ENCODE measurements around the gene NIPBL. TPM values are rescaled to one million over a fixed set of nuclear protein-coding genes. Genes with fewer than 3 reads are reported as not detected.

The NIPBL gene, protein sequence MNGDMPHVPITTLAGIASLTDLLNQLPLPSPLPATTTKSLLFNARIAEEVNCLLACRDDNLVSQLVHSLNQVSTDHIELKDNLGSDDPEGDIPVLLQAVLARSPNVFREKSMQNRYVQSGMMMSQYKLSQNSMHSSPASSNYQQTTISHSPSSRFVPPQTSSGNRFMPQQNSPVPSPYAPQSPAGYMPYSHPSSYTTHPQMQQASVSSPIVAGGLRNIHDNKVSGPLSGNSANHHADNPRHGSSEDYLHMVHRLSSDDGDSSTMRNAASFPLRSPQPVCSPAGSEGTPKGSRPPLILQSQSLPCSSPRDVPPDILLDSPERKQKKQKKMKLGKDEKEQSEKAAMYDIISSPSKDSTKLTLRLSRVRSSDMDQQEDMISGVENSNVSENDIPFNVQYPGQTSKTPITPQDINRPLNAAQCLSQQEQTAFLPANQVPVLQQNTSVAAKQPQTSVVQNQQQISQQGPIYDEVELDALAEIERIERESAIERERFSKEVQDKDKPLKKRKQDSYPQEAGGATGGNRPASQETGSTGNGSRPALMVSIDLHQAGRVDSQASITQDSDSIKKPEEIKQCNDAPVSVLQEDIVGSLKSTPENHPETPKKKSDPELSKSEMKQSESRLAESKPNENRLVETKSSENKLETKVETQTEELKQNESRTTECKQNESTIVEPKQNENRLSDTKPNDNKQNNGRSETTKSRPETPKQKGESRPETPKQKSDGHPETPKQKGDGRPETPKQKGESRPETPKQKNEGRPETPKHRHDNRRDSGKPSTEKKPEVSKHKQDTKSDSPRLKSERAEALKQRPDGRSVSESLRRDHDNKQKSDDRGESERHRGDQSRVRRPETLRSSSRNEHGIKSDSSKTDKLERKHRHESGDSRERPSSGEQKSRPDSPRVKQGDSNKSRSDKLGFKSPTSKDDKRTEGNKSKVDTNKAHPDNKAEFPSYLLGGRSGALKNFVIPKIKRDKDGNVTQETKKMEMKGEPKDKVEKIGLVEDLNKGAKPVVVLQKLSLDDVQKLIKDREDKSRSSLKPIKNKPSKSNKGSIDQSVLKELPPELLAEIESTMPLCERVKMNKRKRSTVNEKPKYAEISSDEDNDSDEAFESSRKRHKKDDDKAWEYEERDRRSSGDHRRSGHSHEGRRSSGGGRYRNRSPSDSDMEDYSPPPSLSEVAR (N-terminal part only)
- 67.3 TPM for total RNA-seq
- long read RNA-seq, partial matches to known transcripts = 42 of 54 reads
- long read RNA-seq, other reads (novel, unspliced or antisense) = 12 of 54 reads

DNA sequence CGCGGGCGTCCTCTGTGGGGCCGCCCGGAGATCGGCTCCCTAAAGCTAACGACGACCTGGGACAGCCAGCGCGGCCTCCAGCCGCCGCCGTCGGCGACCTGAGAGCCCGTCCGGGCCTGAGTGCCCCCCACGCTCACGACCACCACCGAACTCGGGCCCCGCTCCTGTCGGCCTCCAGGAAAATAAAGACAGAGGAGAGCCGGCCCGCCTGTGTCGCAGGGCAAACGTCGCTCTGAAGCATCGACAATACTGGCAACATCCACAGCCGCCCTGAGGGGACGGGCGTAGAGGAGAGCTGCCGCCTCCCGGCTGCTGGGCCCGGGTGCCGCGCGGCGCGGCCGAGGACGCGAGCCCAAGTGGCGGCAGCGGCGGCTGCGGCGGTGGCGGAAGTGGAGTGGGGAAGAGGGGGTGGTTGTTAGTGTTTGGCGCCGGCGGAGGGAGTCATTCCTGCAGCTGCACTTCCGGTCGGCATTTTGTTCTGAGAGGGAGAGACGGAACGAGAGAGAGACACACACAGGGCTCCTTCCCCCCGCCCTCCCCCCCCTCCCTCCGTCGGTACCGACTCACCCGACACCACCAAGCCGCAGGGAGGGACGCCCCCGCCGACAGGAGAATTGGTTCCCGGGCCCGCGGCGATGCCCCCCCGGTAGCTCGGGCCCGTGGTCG, at the start of gene NIPBL:
Gene NIPBL (plus strand): TSS at position 471 of the 666 bp plus-strand sequence. CDS start 76,928 bp downstream, outside the sequence.
- ATAC-seq (peak; percentile 93 to 94), DNase-seq (peak; percentile 92)
- Histone ChIP-seq H3K4me3 (peak within 1 kb of the TSS; percentile 81), H3K27me3 (ENCODE audit: low read depth) (no peaks in the 10 kb centered on the region), H3K36me3 (no peaks in the 10 kb centered on the region), H3K27ac (peak within 1 kb of the TSS; percentile 95), H3K9me3 (no peaks in the 10 kb centered on the region), H3K4me1 (peaks cover 42% of the 10 kb centered on the region)
- TF ChIP-seq, protein P1, sequence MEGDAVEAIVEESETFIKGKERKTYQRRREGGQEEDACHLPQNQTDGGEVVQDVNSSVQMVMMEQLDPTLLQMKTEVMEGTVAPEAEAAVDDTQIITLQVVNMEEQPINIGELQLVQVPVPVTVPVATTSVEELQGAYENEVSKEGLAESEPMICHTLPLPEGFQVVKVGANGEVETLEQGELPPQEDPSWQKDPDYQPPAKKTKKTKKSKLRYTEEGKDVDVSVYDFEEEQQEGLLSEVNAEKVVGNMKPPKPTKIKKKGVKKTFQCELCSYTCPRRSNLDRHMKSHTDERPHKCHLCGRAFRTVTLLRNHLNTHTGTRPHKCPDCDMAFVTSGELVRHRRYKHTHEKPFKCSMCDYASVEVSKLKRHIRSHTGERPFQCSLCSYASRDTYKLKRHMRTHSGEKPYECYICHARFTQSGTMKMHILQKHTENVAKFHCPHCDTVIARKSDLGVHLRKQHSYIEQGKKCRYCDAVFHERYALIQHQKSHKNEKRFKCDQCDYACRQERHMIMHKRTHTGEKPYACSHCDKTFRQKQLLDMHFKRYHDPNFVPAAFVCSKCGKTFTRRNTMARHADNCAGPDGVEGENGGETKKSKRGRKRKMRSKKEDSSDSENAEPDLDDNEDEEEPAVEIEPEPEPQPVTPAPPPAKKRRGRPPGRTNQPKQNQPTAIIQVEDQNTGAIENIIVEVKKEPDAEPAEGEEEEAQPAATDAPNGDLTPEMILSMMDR (IDR thresholded peaks at IDR 0.05) = no peak
- intact Hi-C loops (cut with DNase I) = no loop called here

GRCh38 chr5:36832274-36832673, 44.3 kb upstream of the NIPBL start:
- Histone ChIP-seq H3K27ac (no peak overlapping the region), H3K4me1 (peaks cover 14% of the 10 kb centered on the region), H3K4me3 (no peak overlapping the region), H3K9me3 (no peaks in the 10 kb centered on the region), H3K36me3 (no peaks in the 10 kb centered on the region), H3K27me3 (ENCODE audit: low read depth) (no peaks in the 10 kb centered on the region)
- ATAC-seq (peak in 1 of 2 donors; percentile 52), DNase-seq (no peak)
- TF ChIP-seq, protein P1 (IDR thresholded peaks at IDR 0.05) = no peak
- intact Hi-C loops (cut with DNase I) = no loop called here

DNA sequence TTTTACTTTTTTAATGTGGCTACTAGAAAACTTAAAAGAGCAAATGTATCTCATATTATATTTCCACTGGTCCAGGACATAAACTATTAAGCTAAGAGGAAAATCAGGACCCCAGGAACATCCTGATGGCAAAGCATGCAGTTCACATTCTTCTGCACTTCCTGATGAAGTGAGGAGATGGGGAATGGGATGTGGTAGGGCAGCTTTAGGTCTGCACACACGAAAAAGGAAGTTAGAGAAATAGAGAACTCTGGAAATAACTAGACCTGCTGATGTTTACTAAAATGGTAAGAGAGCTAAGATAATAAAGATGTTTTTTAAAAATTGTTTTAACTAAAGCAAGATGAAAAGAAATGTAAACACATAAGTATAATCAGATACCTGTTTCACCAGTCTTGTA, 39.7 kb upstream of the NIPBL start:
- Histone ChIP-seq H3K4me3 (no peak overlapping the region), H3K27ac (no peak overlapping the region), H3K4me1 (peaks cover 18% of the 10 kb centered on the region), H3K36me3 (no peaks in the 10 kb centered on the region), H3K27me3 (ENCODE audit: low read depth) (no peaks in the 10 kb centered on the region), H3K9me3 (no peaks in the 10 kb centered on the region)
- TF ChIP-seq, protein P1 (IDR thresholded peaks at IDR 0.05) = no peak
- intact Hi-C loops (cut with DNase I) = no loop called here
- ATAC-seq (no peak), DNase-seq (no peak)

DNA sequence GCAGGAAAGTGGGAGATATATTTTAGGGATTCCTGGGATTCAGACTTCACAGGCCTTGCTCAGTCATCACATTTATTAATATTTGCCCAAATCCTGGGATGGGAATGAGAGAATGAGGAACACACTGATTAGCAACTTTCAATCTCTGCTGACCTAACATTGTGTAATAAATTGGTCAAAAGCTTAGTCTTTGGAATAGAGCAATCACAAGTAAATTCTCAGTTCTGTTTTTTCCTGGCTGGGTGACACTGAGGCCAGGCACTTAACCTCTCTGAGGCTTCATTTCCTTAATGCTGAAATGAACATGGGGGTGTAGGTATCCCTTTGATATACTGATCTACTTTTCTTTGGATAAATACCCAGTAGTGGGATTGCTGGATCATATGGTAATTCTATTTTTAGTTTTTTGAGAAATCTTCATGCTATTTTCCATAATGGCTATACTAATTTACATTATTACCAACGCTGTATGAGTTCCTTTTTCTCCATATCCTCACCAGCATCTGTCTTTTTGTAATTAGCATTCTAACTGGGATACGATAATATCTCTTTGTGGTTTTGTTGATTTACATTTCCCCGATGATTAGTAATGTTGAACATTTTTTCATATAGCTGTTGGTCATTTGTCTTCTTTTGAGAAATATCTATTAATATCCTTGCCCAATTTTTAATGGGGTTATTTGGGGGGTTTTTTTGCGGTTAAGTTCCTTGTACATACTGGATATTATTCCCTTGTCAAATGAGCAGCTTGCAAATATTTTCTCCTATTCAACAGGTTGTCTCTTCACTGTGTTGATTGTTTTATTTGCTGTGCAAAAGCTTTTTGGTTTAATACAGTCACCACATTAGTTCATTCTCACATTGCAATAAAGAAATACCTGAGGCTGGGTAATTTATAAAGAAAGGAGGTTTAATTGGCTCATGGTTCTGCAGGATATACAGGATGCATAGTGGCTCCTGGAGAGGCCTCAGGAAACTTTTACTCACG, 36.8 kb upstream of the NIPBL start:
- H3K9me3 ChIP-seq = no peaks in the 10 kb centered on the region
- H3K27me3 ChIP-seq (ENCODE audit: low read depth) = no peaks in the 10 kb centered on the region
- no peak overlapping the region for H3K4me3 ChIP-seq
- peaks cover 10% of the 10 kb centered on the region for H3K4me1 ChIP-seq
- no peaks in the 10 kb centered on the region for H3K36me3 ChIP-seq
- TF ChIP-seq, protein P1 (IDR thresholded peaks at IDR 0.05) = no peak
- intact Hi-C loops (cut with DNase I) = no loop called here
- no peak overlapping the region for H3K27ac ChIP-seq
- DNase-seq = no peak
- ATAC-seq = peak; percentile 45 to 56

Measured in lower lobe of right lung (tissue), 2 donors.